UCSD-AML1 (cell line): Measurements from ENCODE around the gene GPR132.
"Not testable (repeated sequence)": the region's sequence is repeated elsewhere in the genome, so short reads cannot be mapped to it uniquely, and the experiment has no call there.

Experiments used
- DNase-seq: peaks from one replicate; lab custom pipeline; 2025; ENCODE audit not compliant: unreplicated experiment; lab: John Stamatoyannopoulos, UW

The GPR132 gene

GRCh38 chr14:105065280-105066228 is at the start of gene GPR132:
GPR132 (minus strand) TSS chr14:105065430; CDS start chr14:105055420, 10,010 bp downstream.
- peak; percentile 80 for DNase-seq

- DNase-seq, result not testable (repeated sequence)
Measured at GRCh38 chr14:105109243-105109642, 44.0 kb upstream of the GPR132 start.

GRCh38 chr14:105108516-105108864 is 43.3 kb upstream of the GPR132 start:
- no peak for DNase-seq

GRCh38 chr14:105107781-105108515 is 42.7 kb upstream of the GPR132 start:
- DNase-seq, result no peak

- no peak for DNase-seq
Measured at GRCh38 chr14:105107351-105107750, 42.1 kb upstream of the GPR132 start.

DNA sequence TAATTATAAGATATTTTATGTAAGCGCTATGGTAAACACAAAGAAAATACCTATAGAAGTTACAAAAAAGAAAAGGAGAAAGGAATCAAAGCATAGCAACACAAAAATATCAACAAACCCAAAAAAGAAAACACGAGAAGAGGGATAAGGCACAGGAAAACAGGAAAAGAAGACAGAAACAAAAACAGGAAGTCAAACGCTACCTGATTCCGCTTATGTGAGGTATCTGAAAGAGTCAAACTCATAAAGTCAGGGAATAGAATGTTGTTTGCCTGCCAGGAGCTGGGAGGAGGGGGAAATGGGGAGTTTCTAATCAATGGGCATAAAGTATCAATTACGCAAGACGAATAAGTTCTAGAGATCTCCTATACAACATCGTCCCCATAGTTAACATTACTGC is 39.9 kb upstream of the GPR132 start:
- no peak for DNase-seq

GRCh38 chr14:105102893-105103292 is 37.7 kb upstream of the GPR132 start:
- DNase-seq, result no peak

DNA sequence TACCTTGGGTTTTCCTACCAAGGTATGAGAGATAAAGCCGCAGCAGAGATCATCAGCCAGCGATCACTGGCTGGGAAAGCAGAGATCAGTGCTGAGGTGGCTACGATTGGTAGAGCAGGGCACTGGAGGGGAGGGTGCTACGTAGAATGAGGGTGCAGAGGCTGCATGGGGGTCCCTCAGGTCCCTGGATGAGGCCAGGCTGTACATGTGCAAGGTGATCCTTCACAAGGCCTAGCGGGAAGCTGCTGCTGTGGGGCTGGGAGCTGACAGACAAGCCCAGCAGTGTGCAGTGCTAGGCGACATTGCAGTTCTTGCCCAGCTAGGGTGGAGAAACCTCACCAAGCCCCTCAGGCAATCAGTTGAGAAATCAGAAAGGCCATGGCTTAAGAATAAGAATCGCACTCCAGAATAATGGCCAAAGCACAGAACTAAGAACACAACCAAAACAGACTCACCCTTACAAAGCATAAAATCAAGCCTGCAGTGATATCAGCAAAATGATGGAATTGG is 37.2 kb upstream of the GPR132 start:
- no peak for DNase-seq

GRCh38 chr14:105100910-105101309 is 35.7 kb upstream of the GPR132 start:
- DNase-seq, result no peak

- no peak for DNase-seq
Measured at GRCh38 chr14:105099778-105100177, 34.5 kb upstream of the GPR132 start.

- DNase-seq, result no peak
Measured at GRCh38 chr14:105098316-105098715, 33.1 kb upstream of the GPR132 start.

- no peak for DNase-seq
Measured at GRCh38 chr14:105097794-105098127, 32.5 kb upstream of the GPR132 start.

GRCh38 chr14:105096206-105096875 is 31.1 kb upstream of the GPR132 start:
- DNase-seq, result no peak

DNA sequence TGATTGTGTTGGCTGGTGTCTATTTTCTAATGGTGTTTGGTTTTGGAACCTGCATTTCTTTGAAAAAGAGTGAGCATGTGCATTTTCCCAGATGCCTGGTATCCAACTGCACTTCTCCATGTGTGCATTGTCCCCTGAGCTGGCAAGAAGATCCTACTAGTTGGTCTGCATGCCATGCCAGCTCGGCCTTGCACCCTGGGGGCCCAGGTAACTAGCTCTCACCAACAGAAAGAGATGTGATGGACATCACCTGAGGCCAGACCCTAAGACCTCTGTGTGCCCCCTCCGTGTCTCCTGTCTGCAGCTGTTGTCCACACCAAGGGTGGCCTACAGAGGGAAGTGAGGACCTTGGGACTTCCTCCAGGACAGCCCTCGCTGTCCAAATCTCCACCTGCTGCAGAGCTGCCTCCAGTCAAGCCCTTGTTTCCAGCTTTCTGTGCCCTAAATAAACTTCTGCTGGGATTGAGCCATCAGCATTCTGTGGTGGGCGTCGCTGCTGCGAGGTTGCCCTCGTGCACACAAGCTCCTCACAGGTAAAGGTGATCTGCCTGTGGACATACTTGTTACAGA is 30.1 kb upstream of the GPR132 start:
- no peak for DNase-seq

DNA sequence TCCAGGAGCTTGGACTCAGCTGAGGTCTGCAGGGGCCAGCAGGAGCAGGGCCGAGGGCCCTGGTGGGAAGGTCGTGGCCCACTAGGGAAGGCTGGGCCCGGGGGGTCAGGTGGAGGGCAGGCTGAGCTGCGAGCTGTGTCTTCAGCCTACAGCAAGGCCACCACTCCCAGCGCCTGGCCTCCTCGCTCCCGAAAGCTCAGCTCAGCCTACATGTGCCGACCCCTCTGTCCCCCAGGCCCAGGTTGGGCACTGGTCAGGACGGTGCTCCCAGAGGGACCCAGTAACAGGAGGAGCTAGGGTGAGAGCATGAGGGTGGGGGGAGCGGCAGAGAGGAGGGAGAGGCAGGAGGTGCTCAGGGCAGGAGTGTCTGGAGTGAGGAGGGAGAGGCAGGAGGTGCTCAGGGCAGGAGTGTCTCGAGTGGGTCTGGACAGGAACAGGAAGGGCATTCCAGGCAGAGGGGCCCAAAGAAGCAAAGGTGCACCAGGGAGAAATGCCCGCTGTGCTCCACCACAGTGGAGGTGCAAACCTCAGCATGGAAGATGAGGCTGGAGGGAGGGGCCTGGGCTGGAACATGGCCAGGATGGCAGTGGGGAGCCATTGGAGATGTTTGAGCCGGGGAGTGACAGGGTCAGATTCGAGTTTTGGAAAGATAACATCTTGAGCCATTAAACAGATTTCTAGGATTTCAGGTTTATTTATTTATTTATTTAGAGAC is 29.1 kb upstream of the GPR132 start:
- DNase-seq, result no peak

DNA sequence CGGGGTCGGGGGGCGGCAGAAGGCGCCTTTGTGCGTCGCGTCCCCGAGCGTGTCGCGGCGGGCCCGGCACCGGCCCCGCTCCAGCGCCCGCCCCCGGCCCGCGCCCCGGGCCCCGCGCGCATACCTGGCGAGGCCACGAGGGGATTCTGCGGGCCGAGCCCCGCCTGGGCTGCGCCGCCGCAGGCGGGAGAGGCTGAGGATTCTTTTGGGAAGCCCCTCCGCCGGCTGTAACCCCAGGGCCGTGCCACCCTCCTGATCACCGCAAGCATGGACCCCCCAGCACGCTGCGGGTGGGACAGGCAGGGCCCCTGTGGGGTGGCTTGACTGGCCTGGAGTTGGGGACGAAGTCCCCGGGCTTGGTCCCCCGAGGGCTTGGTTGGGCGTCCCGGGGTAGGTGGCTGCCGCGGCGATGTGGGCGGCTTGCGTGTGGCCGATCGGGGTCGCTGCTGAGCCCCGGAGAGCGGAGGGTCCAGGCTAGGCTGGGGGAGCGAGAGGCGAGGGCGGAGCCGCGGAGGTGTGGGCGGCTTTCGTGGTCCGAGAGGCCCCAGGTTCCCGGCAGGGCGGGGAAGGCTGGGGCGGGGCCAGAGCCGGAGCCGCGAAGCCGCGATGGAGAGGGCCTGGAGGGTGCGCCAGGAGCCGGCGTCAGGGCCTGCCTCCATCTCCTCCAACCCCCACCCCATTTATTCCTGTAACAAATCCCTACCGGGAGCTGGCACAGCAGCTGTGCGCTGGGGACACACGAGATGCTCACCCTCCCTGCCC is 28.4 kb upstream of the GPR132 start:
- DNase-seq, result peak; percentile 76

DNA sequence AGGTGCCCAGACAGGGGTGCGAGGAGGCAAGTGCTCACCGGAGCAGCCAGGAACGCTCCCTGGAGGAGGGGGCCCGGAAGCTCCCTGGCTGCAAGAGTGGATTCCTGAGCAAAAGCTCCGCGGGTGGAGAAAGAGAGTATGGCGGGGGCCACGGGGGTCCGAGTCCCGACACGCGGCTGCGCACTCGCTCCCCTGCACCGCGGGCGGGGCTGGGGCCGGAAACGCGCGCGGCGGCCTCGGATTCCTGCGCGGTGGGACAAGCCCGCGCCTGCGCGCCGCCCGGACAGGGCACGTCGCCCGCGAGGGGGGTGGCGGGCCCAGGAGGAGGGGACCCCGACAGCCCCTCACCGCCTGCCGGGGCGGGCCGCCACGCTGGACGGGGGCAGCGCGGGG is 27.8 kb upstream of the GPR132 start:
- peak; percentile 38 for DNase-seq

DNA sequence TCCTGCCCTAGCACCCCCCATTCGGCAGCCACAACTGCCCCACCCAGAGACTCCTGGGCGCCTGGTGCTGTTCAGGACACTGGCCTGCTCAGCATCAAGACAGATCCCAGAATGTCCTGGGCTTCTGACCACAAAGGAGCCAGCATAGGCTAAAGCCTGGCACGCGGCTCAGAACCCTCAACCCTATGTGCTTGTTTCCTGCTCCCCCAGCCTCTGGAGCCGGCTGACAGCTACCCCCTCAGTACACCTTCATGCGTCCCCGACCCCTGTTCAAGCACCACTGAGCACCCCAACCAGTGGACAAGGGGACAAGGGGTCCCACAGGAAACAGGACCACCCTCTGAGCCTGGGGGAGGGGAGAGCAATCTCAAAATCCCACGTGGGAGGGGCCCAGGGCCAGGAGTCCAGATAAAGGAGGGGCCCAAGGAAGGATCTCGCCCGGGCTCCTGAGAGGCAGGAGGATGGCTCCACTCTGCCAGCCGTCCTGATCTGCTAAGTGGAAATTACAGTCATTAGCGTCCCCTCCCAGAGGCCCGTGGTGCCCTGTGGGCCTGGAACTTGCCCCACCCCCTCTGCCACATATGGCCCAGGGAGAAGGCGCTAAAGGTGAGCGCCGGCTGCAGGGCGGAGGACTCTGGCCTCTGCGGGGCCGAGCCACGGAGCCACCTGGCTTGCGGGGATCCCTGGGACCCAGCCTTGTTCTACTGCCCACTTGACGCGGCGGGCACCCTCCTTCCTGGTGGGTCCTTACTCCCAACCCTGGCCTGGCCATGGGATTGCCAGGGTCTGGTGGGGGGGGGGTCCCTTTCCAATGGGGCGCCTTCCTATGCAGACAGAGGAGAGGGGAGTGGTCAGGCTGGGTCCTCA is 27.2 kb upstream of the GPR132 start:
- DNase-seq, result no peak
